ENCODE measurements around the gene CAMK1G.

GRCh38 chr1:209564849-209565248, 18.7 kb upstream of the CAMK1G start:
- TF ChIP-seq MAFK (IDR thresholded peaks at IDR 0.05; ENCODE audit: low read depth, low read length), result no peak
- no peak for TF ChIP-seq RFX5 (IDR thresholded peaks at IDR 0.05; ENCODE audit: low read depth, low read length)
- no peak for TF ChIP-seq USF2 (IDR thresholded peaks at IDR 0.05; ENCODE audit: low read depth, low read length)
- no peak for TF ChIP-seq CTCF (conservative IDR thresholded peaks at IDR 0.05; ENCODE audit: low read depth, low read length)
- no peak for TF ChIP-seq POLR2A (IDR thresholded peaks at IDR 0.05; ENCODE audit: low read depth, low read length)
- TF ChIP-seq, protein P1, sequence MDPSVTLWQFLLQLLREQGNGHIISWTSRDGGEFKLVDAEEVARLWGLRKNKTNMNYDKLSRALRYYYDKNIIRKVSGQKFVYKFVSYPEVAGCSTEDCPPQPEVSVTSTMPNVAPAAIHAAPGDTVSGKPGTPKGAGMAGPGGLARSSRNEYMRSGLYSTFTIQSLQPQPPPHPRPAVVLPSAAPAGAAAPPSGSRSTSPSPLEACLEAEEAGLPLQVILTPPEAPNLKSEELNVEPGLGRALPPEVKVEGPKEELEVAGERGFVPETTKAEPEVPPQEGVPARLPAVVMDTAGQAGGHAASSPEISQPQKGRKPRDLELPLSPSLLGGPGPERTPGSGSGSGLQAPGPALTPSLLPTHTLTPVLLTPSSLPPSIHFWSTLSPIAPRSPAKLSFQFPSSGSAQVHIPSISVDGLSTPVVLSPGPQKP (IDR thresholded peaks at IDR 0.05; ENCODE audit: borderline replicate concordance, low read depth, low read length), result no peak
- TF ChIP-seq RCOR1 (IDR thresholded peaks at IDR 0.05; ENCODE audit: insufficient replicate concordance, low read length), result no peak
- no peak for TF ChIP-seq CHD1 (IDR thresholded peaks at IDR 0.05; ENCODE audit: low read depth, low read length)
- TF ChIP-seq RAD21 (IDR thresholded peaks at IDR 0.05; ENCODE audit: low read length), result no peak
- no peak for TF ChIP-seq MAZ (IDR thresholded peaks at IDR 0.05; ENCODE audit: borderline replicate concordance, low read depth, low read length)
- no peak for TF ChIP-seq FOS (IDR thresholded peaks at IDR 0.05; ENCODE audit: low read depth, low read length)
- no peak for TF ChIP-seq MXI1 (IDR thresholded peaks at IDR 0.05; ENCODE audit: borderline replicate concordance, low read depth, low read length)
- TF ChIP-seq SMC3 (IDR thresholded peaks at IDR 0.05; ENCODE audit: low read depth, low read length), result no peak

Measured in IMR-90 (cell line).